ENCODE results near the gene PLA2G2C. TPM values are rescaled to one million over a fixed set of nuclear protein-coding genes. Genes with fewer than 3 reads are reported as not detected.
A peak's percentile ranks its signal among the peaks of the same experiment; 100 is the strongest.
"Not testable (repeated sequence)": the region's sequence is repeated elsewhere in the genome, so short reads cannot be mapped to it uniquely, and the experiment has no call there.

PLA2G2C gene
- total RNA-seq, 2 experiments from 2014 or later, result 0.43 to 0.58 TPM

- no peaks in the 10 kb centered on the region for H3K9me3 Mint-ChIP-seq (ENCODE audit: low read depth)
- ChIA-PET CTCF (no interaction called here), POLR2A (no interaction called here)
- DNase-seq (no peak), ATAC-seq (no peak)
- H3K27ac Mint-ChIP-seq, result no peak overlapping the region
- peaks cover 10% of the 10 kb centered on the region for H3K27me3 Mint-ChIP-seq
- H3K4me1 Mint-ChIP-seq, result no peaks in the 10 kb centered on the region
- H3K4me3 Mint-ChIP-seq, result no peak overlapping the region
- intact Hi-C loops (cut with DNase I, micrococcal nuclease), result no loop called here
- H3K36me3 Mint-ChIP-seq (ENCODE audit: low read depth), result no peaks in the 10 kb centered on the region
Measured at GRCh38 chr1:20142001-20142710, 44.2 kb downstream of the PLA2G2C start.

DNA sequence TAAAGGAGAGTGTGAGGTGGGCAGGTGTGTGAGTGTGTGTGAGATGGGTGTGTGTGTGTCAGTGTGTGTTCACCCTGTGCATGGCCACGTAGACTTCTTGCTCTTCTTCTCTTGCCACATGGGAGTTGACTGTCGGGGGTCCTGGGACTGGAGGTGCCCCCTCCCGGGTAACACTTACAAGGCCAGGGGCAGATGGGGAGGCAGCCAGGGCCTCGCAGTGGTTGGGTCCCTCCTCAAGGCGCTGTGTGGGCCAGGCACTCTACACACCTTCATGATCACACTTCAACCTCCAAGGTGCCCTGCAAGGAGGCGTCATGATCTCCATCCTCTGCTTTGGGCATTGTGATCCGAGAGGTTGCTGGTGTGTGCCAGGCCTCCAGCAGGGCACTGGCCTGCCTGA lies 44.9 kb downstream of the PLA2G2C start:
- no peak overlapping the region for H3K4me3 Mint-ChIP-seq
- ChIA-PET CTCF (no interaction called here), POLR2A (no interaction called here)
- no peak for ATAC-seq
- H3K36me3 Mint-ChIP-seq (ENCODE audit: low read depth), result no peaks in the 10 kb centered on the region
- no peaks in the 10 kb centered on the region for H3K4me1 Mint-ChIP-seq
- no peak overlapping the region for H3K27ac Mint-ChIP-seq
- H3K9me3 Mint-ChIP-seq (ENCODE audit: low read depth), result no peaks in the 10 kb centered on the region
- no peak for DNase-seq
- intact Hi-C loops (cut with DNase I, micrococcal nuclease), result no loop called here
- peaks cover 10% of the 10 kb centered on the region for H3K27me3 Mint-ChIP-seq

GRCh38 chr1:20141001-20141400 lies 45.3 kb downstream of the PLA2G2C start:
- H3K27me3 Mint-ChIP-seq, result peaks cover 10% of the 10 kb centered on the region
- ChIA-PET CTCF (no interaction called here), POLR2A (no interaction called here)
- no peaks in the 10 kb centered on the region for H3K9me3 Mint-ChIP-seq (ENCODE audit: low read depth)
- H3K36me3 Mint-ChIP-seq (ENCODE audit: low read depth), result no peaks in the 10 kb centered on the region
- H3K27ac Mint-ChIP-seq, result no peak overlapping the region
- ATAC-seq, result no peak
- H3K4me1 Mint-ChIP-seq, result no peaks in the 10 kb centered on the region
- H3K4me3 Mint-ChIP-seq, result no peak overlapping the region
- intact Hi-C loops (cut with DNase I, micrococcal nuclease), result no loop called here
- DNase-seq, result no peak

DNA sequence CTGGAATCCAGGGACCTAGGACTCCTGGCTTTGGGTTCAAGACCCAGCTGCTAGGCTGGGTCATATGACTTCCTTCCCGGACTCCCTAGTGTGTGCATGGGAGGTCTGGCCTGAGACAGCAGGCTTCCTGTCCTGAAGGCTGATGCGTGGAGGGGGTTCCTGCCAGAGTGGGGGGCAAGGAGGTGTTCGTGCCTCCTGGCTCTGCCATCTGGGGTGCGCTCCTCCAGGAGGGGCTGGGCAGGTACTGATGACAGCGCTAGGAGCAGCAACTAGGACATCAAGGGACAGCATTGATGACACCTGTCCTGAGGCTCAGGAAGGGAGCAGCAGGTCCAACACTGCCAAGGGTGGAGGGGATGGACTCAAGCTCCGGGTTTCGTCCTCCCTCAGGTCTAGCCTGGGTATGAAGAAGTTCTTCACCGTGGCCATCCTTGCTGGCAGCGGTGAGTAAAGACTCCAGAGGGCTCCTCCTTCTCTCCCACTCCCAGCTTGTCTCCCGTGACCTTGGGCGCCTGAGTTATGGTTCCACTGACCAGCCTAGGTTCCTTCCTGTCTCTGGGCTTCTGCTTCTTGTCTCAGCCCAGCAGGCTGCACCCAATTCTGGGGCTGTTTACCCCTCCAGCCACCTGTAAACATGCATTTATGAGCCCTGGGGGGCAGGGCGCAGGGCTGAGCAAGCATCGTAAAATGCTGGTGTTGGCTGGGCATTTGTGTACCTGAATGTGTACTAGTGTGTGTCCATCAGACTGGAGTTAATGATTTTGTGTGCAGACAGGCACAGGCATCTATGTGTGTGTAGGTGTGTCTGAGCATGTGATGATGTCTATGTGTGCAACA lies 46.3 kb downstream of the PLA2G2C start:
- POLR2A ChIA-PET, result no interaction called here
- CTCF ChIA-PET, result interaction anchor here (0.6 kb wide), 1 partner anchor 242 kb away, joined by 3 read pairs; no protein-coding TSS in a partner anchor
- Mint-ChIP-seq H3K27me3 (peaks cover 10% of the 10 kb centered on the region), H3K36me3 (ENCODE audit: low read depth) (no peaks in the 10 kb centered on the region), H3K4me1 (no peaks in the 10 kb centered on the region), H3K9me3 (ENCODE audit: low read depth) (no peaks in the 10 kb centered on the region), H3K27ac (no peak overlapping the region), H3K4me3 (no peak overlapping the region)
- ATAC-seq (no peak), DNase-seq (no peak)
- intact Hi-C loops (cut with DNase I, micrococcal nuclease), result no loop called here

DNA sequence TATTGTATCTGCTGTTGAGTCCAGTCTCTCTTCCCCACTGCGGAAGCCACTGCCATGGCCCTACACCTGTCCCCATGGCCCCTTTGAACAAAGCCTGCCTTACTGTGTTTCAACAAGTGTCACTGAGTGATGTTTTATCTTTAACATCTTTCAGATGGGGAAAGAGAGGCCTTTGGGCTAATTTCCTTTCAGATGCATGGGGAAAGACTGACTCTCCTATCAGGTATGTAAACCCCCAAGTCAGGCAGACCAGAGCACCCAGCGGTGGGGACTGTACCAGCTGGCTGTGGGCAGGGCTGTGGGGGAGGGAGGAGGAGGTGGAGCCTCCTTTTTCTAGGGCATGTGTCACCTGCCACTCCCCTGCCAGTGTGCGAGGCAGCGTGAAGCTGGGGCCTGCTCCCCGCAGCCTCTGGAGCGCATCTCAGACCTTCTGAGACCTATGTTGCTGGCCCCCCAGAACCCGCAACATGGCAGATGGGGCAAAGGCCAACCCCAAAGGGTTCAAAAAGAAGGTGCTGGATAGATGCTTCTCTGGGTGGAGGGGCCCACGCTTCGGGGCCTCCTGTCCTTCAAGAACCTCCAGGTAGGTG lies 47.3 kb downstream of the PLA2G2C start, which contains the start of gene PLA2G2F:
Gene PLA2G2F, plus strand, starts transcription at position 363 of the 590 bp plus-strand sequence. Its CDS starts 105 bp downstream, at position 468.
- ChIA-PET CTCF (no interaction called here), POLR2A (no interaction called here)
- Mint-ChIP-seq H3K9me3 (ENCODE audit: low read depth) (no peaks in the 10 kb centered on the region), H3K27ac (no peak within 1 kb of the TSS), H3K36me3 (ENCODE audit: low read depth) (no peaks in the 10 kb centered on the region), H3K4me1 (no peaks in the 10 kb centered on the region), H3K4me3 (no peak within 1 kb of the TSS), H3K27me3 (peaks cover 12% of the 10 kb centered on the region)
- intact Hi-C loops (cut with DNase I, micrococcal nuclease), result no loop called here
- DNase-seq (peak; percentile 13), ATAC-seq (no peak)

DNA sequence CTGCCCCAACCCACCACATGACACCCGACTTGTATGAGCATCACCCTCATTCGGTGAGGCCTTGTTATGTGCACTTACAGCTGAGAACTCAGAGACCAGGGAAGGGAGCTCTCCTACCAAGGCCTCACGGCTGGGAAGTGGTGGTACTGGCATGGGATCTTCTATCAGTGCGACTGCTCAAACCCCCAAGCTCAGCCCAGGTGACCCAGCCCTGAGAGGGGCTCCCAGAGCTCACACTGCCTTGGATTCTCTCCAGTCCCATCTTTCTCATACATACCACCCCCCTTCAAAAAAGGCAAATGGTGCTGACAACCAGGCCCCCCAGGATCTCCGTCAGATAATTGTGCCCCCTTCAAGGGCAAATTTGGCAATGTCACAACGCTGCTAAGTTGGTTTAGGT lies 48.0 kb downstream of the PLA2G2C start:
- H3K4me1 Mint-ChIP-seq, result no peaks in the 10 kb centered on the region
- H3K27ac Mint-ChIP-seq, result no peak overlapping the region
- ATAC-seq (no peak), DNase-seq (no peak)
- H3K36me3 Mint-ChIP-seq (ENCODE audit: low read depth), result no peaks in the 10 kb centered on the region
- no peak overlapping the region for H3K4me3 Mint-ChIP-seq
- CTCF ChIA-PET, result no interaction called here
- POLR2A ChIA-PET, result no interaction called here
- no peaks in the 10 kb centered on the region for H3K9me3 Mint-ChIP-seq (ENCODE audit: low read depth)
- peaks cover 14% of the 10 kb centered on the region for H3K27me3 Mint-ChIP-seq
- intact Hi-C loops (cut with DNase I, micrococcal nuclease), result no loop called here

DNA sequence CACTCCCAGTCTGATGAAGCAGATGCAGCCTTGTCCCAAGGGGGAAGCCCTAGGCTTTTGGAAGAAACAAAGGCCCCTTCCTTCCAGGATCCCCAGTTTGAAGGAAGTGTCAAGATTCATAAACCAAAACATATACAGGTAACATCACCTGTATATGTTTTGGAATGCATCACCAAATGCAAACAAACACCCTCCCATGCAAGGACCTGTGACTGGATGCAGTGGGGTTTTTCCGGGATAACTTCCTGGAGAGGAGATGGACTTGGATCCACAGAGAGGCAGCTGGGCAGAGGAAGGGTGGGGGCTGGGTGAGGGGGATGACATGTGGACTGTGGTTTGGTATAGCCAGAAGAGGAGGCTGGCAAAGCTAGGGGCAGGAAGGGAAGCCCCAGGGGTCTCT lies 48.7 kb downstream of the PLA2G2C start:
- no peaks in the 10 kb centered on the region for H3K4me1 Mint-ChIP-seq
- intact Hi-C loops (cut with DNase I, micrococcal nuclease), result no loop called here
- DNase-seq (no peak), ATAC-seq (no peak)
- no peak overlapping the region for H3K27ac Mint-ChIP-seq
- POLR2A ChIA-PET, result no interaction called here
- CTCF ChIA-PET, result no interaction called here
- no peaks in the 10 kb centered on the region for H3K36me3 Mint-ChIP-seq (ENCODE audit: low read depth)
- peaks cover 17% of the 10 kb centered on the region for H3K27me3 Mint-ChIP-seq
- no peak overlapping the region for H3K4me3 Mint-ChIP-seq
- no peaks in the 10 kb centered on the region for H3K9me3 Mint-ChIP-seq (ENCODE audit: low read depth)

- Mint-ChIP-seq H3K36me3 (ENCODE audit: low read depth) (no peaks in the 10 kb centered on the region), H3K4me3 (no peak overlapping the region), H3K27ac (no peak overlapping the region), H3K9me3 (ENCODE audit: low read depth) (no peaks in the 10 kb centered on the region), H3K27me3 (peaks cover 20% of the 10 kb centered on the region), H3K4me1 (no peaks in the 10 kb centered on the region)
- ChIA-PET POLR2A (no interaction called here), CTCF (no interaction called here)
- intact Hi-C loops (cut with DNase I, micrococcal nuclease), result no loop called here
- ATAC-seq, result no peak
- DNase-seq, result no peak
Measured at GRCh38 chr1:20137055-20137454, 49.3 kb downstream of the PLA2G2C start.

GRCh38 chr1:20136249-20136648 lies 50.1 kb downstream of the PLA2G2C start:
- DNase-seq (no peak), ATAC-seq (no peak)
- no peaks in the 10 kb centered on the region for H3K4me1 Mint-ChIP-seq
- CTCF ChIA-PET, result no interaction called here
- POLR2A ChIA-PET, result no interaction called here
- H3K4me3 Mint-ChIP-seq, result no peak overlapping the region
- H3K36me3 Mint-ChIP-seq (ENCODE audit: low read depth), result peaks cover 1% of the 10 kb centered on the region
- H3K27ac Mint-ChIP-seq, result no peak overlapping the region
- no peaks in the 10 kb centered on the region for H3K9me3 Mint-ChIP-seq (ENCODE audit: low read depth)
- peaks cover 24% of the 10 kb centered on the region for H3K27me3 Mint-ChIP-seq
- intact Hi-C loops (cut with DNase I, micrococcal nuclease), result no loop called here

DNA sequence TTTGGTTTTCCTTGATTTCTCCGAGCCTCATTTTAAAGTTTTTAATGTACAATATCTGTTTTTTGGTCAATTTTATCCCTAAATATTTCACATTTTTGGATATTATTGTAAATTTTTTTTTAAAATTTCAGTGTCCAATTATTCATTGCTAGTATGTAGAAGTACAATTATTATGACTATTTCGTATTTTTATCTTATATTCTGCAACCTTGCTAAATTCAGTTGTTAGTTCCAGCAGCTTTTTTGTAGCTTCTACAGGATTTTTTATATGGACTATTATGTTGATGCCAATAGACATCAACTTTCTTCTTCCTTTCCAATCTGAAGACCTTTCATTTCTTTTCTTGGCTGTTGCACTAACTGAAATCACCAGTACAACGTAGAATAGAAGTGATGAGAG lies 51.3 kb downstream of the PLA2G2C start:
- peaks cover 1% of the 10 kb centered on the region for H3K36me3 Mint-ChIP-seq (ENCODE audit: low read depth)
- H3K9me3 Mint-ChIP-seq (ENCODE audit: low read depth), result peaks cover under 1% of the 10 kb centered on the region
- no peak for DNase-seq
- ChIA-PET CTCF (no interaction called here), POLR2A (no interaction called here)
- H3K4me3 Mint-ChIP-seq, result no peak overlapping the region
- intact Hi-C loops (cut with DNase I, micrococcal nuclease), result no loop called here
- ATAC-seq, result no peak
- no peaks in the 10 kb centered on the region for H3K4me1 Mint-ChIP-seq
- H3K27me3 Mint-ChIP-seq, result peaks cover 20% of the 10 kb centered on the region
- no peak overlapping the region for H3K27ac Mint-ChIP-seq

- H3K36me3 Mint-ChIP-seq (ENCODE audit: low read depth); DNase-seq; H3K4me1 Mint-ChIP-seq; H3K4me3 Mint-ChIP-seq; POLR2A ChIA-PET; H3K9me3 Mint-ChIP-seq (ENCODE audit: low read depth); ATAC-seq; intact Hi-C loops (cut with DNase I, micrococcal nuclease); H3K27ac Mint-ChIP-seq: not testable (repeated sequence)
- CTCF ChIA-PET, result interaction anchor here (0.6 kb wide), 1 partner anchor 15 kb away, joined by 3 read pairs; no protein-coding TSS in a partner anchor
- peaks cover 15% of the 10 kb centered on the region for H3K27me3 Mint-ChIP-seq
Measured at GRCh38 chr1:20130518-20130917, 55.8 kb downstream of the PLA2G2C start.

Data from activated CD4-positive, alpha-beta T cell treated with anti-CD3 and anti-CD28 coated beads for 36 hours (primary cell).